ENCODE data around the gene CREBZF.

Gene CREBZF, protein sequence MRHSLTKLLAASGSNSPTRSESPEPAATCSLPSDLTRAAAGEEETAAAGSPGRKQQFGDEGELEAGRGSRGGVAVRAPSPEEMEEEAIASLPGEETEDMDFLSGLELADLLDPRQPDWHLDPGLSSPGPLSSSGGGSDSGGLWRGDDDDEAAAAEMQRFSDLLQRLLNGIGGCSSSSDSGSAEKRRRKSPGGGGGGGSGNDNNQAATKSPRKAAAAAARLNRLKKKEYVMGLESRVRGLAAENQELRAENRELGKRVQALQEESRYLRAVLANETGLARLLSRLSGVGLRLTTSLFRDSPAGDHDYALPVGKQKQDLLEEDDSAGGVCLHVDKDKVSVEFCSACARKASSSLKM

DNA sequence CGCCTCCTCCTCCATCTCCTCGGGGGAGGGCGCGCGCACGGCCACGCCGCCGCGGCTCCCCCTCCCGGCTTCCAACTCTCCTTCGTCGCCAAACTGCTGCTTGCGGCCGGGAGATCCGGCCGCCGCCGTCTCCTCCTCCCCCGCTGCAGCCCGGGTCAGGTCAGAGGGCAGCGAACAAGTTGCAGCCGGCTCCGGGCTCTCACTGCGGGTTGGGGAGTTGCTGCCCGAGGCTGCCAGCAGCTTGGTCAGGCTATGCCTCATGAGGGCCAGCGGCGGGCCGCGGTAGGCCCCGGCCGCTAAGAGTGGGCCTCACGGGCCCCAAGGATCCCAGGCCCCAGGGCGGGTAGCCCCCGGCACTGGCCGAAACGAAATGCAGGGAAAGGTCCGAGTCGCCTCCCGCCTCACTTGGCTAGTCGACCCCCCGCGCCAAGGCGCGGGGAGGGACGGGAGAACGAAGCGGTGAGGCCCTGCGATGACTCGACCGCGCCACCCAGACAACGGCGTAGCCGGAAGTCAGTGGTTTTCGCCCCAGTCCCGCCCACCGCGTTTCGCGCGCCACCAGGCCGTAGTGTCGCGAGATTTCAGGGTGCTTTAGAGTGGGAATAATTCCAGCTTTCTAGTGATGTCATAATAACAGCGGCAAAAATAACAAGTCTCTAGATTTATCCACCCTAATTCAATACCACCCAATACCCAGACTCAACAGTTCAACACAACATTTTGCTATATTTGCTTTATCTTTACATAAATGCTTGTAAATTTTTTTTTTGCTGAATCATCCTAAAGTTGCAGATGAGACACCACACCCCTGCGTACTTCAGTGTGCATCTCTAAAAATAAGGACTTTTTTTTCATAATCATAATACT is at the start of gene CREBZF:
Gene CREBZF (minus strand): TSS at position 515 of the 867 bp plus-strand sequence. CDS start 254 bp downstream, at position 261.
- TF ChIP-seq, protein P1, sequence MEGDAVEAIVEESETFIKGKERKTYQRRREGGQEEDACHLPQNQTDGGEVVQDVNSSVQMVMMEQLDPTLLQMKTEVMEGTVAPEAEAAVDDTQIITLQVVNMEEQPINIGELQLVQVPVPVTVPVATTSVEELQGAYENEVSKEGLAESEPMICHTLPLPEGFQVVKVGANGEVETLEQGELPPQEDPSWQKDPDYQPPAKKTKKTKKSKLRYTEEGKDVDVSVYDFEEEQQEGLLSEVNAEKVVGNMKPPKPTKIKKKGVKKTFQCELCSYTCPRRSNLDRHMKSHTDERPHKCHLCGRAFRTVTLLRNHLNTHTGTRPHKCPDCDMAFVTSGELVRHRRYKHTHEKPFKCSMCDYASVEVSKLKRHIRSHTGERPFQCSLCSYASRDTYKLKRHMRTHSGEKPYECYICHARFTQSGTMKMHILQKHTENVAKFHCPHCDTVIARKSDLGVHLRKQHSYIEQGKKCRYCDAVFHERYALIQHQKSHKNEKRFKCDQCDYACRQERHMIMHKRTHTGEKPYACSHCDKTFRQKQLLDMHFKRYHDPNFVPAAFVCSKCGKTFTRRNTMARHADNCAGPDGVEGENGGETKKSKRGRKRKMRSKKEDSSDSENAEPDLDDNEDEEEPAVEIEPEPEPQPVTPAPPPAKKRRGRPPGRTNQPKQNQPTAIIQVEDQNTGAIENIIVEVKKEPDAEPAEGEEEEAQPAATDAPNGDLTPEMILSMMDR (conservative IDR thresholded peaks at IDR 0.05) = no peak
- peak within 1 kb of the TSS; percentile 98 for H3K27ac ChIP-seq

DNA sequence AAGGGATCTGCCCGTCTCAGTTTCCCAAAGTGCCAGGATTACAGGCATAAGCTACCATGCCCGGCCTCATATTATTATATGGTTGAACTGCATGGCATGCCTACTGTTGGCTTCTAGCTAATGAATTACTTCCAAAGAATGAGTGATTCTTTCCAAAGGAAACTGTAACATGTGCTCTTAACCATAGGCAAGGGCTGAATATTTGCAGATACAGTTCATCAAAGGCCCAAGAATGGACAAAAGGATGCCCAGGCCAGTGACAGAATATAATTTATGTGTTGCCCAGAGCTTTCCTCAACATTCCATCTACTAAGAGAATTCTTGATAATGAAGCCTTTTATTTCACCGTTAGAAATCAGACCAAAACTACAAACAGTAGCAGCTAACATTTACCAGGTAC is 48.0 kb upstream of the CREBZF start:
- TF ChIP-seq, protein P1 (conservative IDR thresholded peaks at IDR 0.05) = no peak
- H3K27ac ChIP-seq = no peak overlapping the region

DNA sequence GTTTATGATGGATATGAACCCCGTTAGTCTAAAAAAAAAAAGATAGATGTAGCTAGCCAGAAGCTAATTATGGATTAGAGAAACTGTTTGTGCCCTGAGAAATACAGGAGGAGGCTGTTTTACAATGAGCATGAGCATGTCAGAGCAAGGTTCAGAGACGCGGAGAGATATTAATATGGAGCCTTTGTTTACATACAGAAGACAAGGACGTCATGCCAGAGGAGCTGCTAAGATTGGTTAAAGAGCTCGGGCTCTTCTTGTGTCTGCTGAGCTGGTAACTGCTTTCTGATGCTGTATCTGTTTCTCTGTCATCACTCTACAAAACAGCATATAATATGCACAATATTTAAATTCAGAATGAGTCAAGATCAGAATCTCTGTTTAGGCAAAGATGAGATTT is 46.0 kb upstream of the CREBZF start:
- TF ChIP-seq, protein P1 (conservative IDR thresholded peaks at IDR 0.05) = no peak

DNA sequence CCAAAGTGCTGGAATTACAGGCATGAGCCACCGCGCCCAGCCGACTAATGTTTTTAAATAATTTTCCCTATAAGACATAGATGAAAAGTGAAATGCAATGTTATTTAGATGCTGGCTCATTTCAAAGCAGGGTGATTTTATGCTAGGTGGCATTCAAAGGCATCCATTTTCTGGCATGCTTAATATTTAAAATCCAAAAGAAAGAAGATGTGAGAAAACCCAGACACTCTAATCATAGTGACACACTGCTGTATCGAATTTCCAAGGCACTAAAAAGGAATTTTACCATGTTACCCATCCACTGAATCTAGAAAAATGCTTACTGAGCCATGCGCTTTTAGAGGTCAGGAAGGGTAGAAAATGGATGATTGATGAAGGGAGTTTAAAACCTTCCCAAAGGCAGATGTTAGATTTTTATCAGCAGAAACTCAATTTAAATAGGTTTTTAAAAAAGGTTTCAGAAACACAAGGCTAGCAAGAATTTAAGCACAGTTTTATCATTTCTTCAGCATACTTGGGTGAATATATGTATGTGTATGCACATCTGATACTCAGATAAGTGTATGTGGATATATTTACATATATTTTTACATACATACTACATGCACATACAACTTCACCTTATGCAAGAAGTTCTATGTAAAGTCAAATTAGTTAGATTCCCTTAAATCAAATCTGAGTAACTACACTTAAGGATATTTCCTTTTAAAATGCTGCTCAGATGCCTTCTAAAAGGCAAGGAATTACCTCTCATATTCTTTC is 45.2 kb upstream of the CREBZF start:
- no peak overlapping the region for H3K27ac ChIP-seq
- TF ChIP-seq, protein P1 (conservative IDR thresholded peaks at IDR 0.05) = no peak

More for the DNA sequence above, 46.0 kb upstream of the CREBZF start:
- no peak overlapping the region for H3K27ac ChIP-seq

DNA sequence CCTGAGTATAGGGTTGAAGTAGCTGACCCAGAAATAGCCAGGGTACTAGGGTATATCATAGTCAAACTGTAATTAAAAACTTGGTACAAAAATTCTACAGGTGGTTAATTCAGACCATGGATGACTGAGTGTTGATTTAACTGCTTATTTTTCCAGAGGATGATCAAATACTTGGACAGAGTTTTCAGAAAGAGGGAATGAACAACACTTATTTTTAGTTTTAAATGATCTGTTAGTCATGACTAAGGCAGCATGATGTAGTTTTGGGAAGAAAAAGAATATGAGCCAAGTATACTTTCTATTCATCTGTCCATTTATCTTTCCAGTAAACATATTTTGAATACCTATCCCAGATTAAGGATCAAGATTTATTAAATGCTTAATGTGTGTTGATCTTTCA is 40.9 kb upstream of the CREBZF start:
- TF ChIP-seq, protein P1 (conservative IDR thresholded peaks at IDR 0.05) = no peak
- no peak overlapping the region for H3K27ac ChIP-seq

DNA sequence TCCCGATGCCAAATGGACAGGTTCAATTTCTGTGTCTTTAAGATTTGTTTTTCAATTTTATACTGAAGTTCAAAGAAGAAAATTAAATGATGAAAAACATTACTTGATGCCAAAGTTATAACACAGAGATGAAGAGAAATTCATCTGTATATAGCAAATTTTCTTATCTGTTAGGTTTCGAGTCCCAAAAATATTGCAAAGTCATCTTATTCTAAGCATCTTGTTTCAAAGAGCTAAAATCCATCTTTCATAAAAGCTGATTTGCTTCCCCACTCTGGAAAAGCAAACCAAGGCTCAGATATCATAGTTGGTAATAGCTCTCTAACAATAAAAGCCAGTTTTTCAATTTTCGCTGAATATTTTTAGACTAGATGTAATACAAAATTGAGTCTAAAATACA is 40.0 kb upstream of the CREBZF start:
- H3K27ac ChIP-seq = no peak overlapping the region
- TF ChIP-seq, protein P1 (conservative IDR thresholded peaks at IDR 0.05) = no peak
